HUDEP-2 (cell line): ENCODE results near the gene COQ5.
"Not testable (repeated sequence)": the region's sequence is repeated elsewhere in the genome, so short reads cannot be mapped to it uniquely, and the experiment has no call there.

ENCODE experiments used
- DNase-seq, 76 experiments: peaks; one replicate each; lab custom pipeline; 2025; ENCODE audit not compliant: unreplicated experiment in 76 of 76; lab: John Stamatoyannopoulos, UW

Gene COQ5

GRCh38 chr12:120529641-120530417 is 871 bp upstream of the COQ5 start:
- DNase-seq: no peak

- DNase-seq: no peak
Observed at GRCh38 chr12:120522568-120522967, 6.4 kb downstream of the COQ5 start.

- not testable (repeated sequence) for DNase-seq
Observed at GRCh38 chr12:120519324-120519723, 9.6 kb downstream of the COQ5 start.

- no peak for DNase-seq
Observed at GRCh38 chr12:120515496-120515895, 13.5 kb downstream of the COQ5 start.

- DNase-seq: no peak
Observed at GRCh38 chr12:120514002-120514401, 15.0 kb downstream of the COQ5 start.

GRCh38 chr12:120508537-120508936 is 20.4 kb downstream of the COQ5 start:
- DNase-seq: no peak

- DNase-seq: no peak
Observed at GRCh38 chr12:120504587-120504986, 24.4 kb downstream of the COQ5 start.

- DNase-seq: no peak
Observed at GRCh38 chr12:120500581-120500980, 28.4 kb downstream of the COQ5 start.

- DNase-seq: peak in 1 of 76 experiments; percentile 7
Observed at GRCh38 chr12:120498870-120499515, 30.0 kb downstream of the COQ5 start.

- DNase-seq: no peak
Observed at GRCh38 chr12:120497524-120498150, 31.3 kb downstream of the COQ5 start.

- DNase-seq: peak in 37 of 76 experiments; percentile 8 to 55 (median 31)
Observed at GRCh38 chr12:120496413-120497340, 32.3 kb downstream of the COQ5 start.

GRCh38 chr12:120495731-120496412 is 33.1 kb downstream of the COQ5 start, which contains the start of gene DYNLL1:
Gene DYNLL1 (plus strand): TSS chr12:120496113. CDS start chr12:120496422, 309 bp downstream.
- peak; percentile 22 to 97 (median 93) for DNase-seq

- DNase-seq: peak in 1 of 76 experiments; percentile 41
Observed at GRCh38 chr12:120495186-120495730, 33.7 kb downstream of the COQ5 start.

- no peak for DNase-seq
Observed at GRCh38 chr12:120490833-120491512, 38.0 kb downstream of the COQ5 start.

GRCh38 chr12:120490325-120490724 is 38.6 kb downstream of the COQ5 start:
- DNase-seq: no peak

- DNase-seq: no peak
Observed at GRCh38 chr12:120489018-120489417, 39.9 kb downstream of the COQ5 start.

GRCh38 chr12:120488057-120488640 is 40.8 kb downstream of the COQ5 start:
- peak in 2 of 76 experiments; percentile 8 to 23 for DNase-seq

- peak in 70 of 76 experiments; percentile 26 to 78 (median 56) for DNase-seq
Observed at GRCh38 chr12:120487552-120487951, 41.4 kb downstream of the COQ5 start.
